GM12878 (cell line): ENCODE measurements around the gene FAM177B. TPM values are rescaled to one million over a fixed set of nuclear protein-coding genes. Genes with fewer than 3 reads are reported as not detected.

ENCODE experiments used
- BCL11A ChIP-seq: IDR thresholded peaks from 2 replicates; pipeline ENCODE4 v1.6.1; 2011; ENCODE audit warnings: low read depth, low read length
- E2F4 ChIP-seq: IDR thresholded peaks from 2 replicates; pipeline ENCODE4 v1.6.1; 2012; ENCODE audit warnings: low read depth, low read length, improper control_type of control experiment
- EED ChIP-seq: sonication (generic); IDR thresholded peaks from 2 replicates; pipeline ENCODE4 v1.6.1; 2016; ENCODE audit warnings: antibody characterized with exemption, low read depth
- ELK1 ChIP-seq: IDR thresholded peaks from 2 replicates; pipeline ENCODE4 v1.6.1; 2012; ENCODE audit warnings: low read depth, low read length, improper control_type of control experiment
- ESRRA ChIP-seq: IDR thresholded peaks from 2 replicates; pipeline ENCODE4 v1.6.1; 2012; ENCODE audit warnings: mild to moderate bottlenecking, low read length, improper control_type of control experiment
- HDGF ChIP-seq: fragments of 450-650 bp; IDR thresholded peaks from 2 replicates; pipeline ENCODE4 v1.6.1; 2016; ENCODE audit warnings: antibody characterized with exemption
- IRF5 ChIP-seq: fragments of 450-650 bp; IDR thresholded peaks from 2 replicates; pipeline ENCODE4 v1.6.1; 2017; ENCODE audit warnings: borderline replicate concordance
- JUNB ChIP-seq: IDR thresholded peaks from 2 replicates; pipeline ENCODE4 v1.6.1; 2016; ENCODE audit warnings: antibody characterized with exemption, mild to moderate bottlenecking
- JUND ChIP-seq: IDR thresholded peaks from 2 replicates; pipeline ENCODE4 v1.6.1; 2012; ENCODE audit warnings: low read depth, mild to moderate bottlenecking, low read length, improper control_type of control experiment, moderate library complexity
- POLR2AphosphoS2 ChIP-seq: IDR thresholded peaks from 2 replicates; pipeline ENCODE4 v1.6.1; 2011; ENCODE audit warnings: low read depth, mild to moderate bottlenecking, low read length, improper control_type of control experiment, moderate library complexity
- RAD51 ChIP-seq: fragments of 450-650 bp; IDR thresholded peaks from 2 replicates; pipeline ENCODE4 v1.6.1; 2016; ENCODE audit warnings: moderate library complexity, mild to moderate bottlenecking, inconsistent platforms
- RELA ChIP-seq: fragments of 450-650 bp; IDR thresholded peaks from 2 replicates; pipeline ENCODE4 v1.8.0; 2014; ENCODE audit warnings: borderline replicate concordance; ENCODE audit not compliant: partially characterized antibody
- SKIL ChIP-seq: fragments of 450-650 bp; IDR thresholded peaks from 2 replicates; pipeline ENCODE4 v1.6.1; 2017; ENCODE audit warnings: mild to moderate bottlenecking, low read depth, inconsistent platforms; ENCODE audit not compliant: poor library complexity, severe bottlenecking
- TBL1XR1 ChIP-seq: IDR thresholded peaks from 2 replicates; pipeline ENCODE4 v1.6.1; 2012; ENCODE audit warnings: low read depth, low read length, improper control_type of control experiment
- ZSCAN29 ChIP-seq: fragments of 450-650 bp; IDR thresholded peaks from 2 replicates; pipeline ENCODE4 v1.6.1; 2017; ENCODE audit warnings: mild to moderate bottlenecking, moderate library complexity
- polyA plus RNA-seq, 11 experiments: library from polyadenylated mRNA; depleted of rRNA in 4 of 11; unstranded in 6 of 11; stranded (reverse) in 5 of 11; fragments of >200 nt; fragmentation: Nextera tagmentation in 4 of 11; fragmentation: Illumina TruSeq in 1 of 11; extraction: Ambion mirVana in 4 of 11; extraction: Trizol in 1 of 11; gene quantifications; 1 replicate in 1 of 11; 2 replicates in 10 of 11; pipeline versions ENCODE4 v1.2.1 to v1.2.3, GENCODE V29; 2011 to 2016; ENCODE audit warnings: inconsistent platforms in 2 of 11, missing spikeins in 2 of 11, low read depth in 1 of 11
- total RNA-seq, 4 experiments: library from RNA; depleted of rRNA in 3 of 4; stranded (reverse); fragments of >200 nt in 3 of 4; fragmentation: Illumina TruSeq in 1 of 4; extraction: Trizol in 1 of 4; gene quantifications; 2 replicates each; pipeline versions ENCODE4 v1.2.1 to v1.2.3, GENCODE V29; 2013 to 2021
- TF ChIP-seq, protein P1 (sequence below): fragments of 450-650 bp; conservative IDR thresholded peaks from 2 replicates; pipeline ENCODE4 v1.6.1; 2017; ENCODE audit warnings: mild to moderate bottlenecking, moderate library complexity
- TF ChIP-seq, protein P2 (sequence below): fragments of 450-650 bp; formaldehyde crosslinking; IDR thresholded peaks from 2 replicates; pipeline ENCODE4 v1.5.0; 2022; ENCODE audit warnings: mild to moderate bottlenecking, missing genetic modification characterization

The FAM177B gene
- total and polyA plus RNA-seq, 10 of the 15 experiments (the other 5 are each of a cell fraction or from before 2014, with no cell fraction given), result 0.06 TPM; not detected in 9

DNA sequence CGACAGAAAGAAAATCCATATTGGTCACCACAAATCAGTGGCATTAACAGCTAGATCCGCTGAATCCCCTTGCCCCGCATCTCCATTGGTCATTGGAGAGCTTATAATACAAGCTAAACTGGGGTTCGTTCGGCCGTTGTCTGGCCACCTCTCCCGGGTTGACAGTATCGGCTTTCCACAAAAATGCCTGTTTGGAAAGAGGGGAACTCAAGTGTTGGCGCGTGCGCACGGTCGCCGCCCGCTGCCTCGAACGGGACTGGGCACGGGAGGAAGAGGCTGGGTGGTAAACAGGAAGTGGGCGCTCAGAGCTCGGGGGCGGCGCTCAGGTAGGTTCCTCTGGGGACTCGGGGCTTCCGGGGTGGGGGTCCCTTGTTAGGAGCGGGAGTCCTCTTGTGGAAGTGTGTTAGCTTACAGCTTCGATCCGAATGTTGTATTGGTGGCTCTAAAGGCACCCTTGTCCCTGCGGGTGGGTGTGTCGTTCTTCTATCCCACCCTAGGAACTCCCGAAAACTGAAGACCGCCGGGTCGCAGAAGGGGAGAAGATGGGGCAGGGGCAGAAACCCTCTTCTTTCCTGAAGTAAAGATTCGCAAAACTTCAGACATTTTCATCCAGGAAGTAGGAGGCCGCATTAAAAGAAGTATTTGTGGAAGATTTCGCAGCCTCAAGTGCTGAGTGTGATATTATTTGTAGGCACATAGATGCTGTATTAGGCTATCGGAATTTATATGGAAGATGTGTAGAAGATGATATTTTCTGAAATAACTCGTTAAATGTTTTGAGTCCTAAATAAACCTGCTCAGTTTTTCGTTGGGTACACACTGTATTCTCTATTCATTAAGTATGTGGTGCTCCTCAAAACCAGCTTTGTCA, 23.7 kb upstream of the FAM177B start (continued):
- TF ChIP-seq RELA, result peak; percentile 31
- no peak for TF ChIP-seq TBL1XR1
- TF ChIP-seq ELK1, result peak; percentile 76
- TF ChIP-seq, protein P1, sequence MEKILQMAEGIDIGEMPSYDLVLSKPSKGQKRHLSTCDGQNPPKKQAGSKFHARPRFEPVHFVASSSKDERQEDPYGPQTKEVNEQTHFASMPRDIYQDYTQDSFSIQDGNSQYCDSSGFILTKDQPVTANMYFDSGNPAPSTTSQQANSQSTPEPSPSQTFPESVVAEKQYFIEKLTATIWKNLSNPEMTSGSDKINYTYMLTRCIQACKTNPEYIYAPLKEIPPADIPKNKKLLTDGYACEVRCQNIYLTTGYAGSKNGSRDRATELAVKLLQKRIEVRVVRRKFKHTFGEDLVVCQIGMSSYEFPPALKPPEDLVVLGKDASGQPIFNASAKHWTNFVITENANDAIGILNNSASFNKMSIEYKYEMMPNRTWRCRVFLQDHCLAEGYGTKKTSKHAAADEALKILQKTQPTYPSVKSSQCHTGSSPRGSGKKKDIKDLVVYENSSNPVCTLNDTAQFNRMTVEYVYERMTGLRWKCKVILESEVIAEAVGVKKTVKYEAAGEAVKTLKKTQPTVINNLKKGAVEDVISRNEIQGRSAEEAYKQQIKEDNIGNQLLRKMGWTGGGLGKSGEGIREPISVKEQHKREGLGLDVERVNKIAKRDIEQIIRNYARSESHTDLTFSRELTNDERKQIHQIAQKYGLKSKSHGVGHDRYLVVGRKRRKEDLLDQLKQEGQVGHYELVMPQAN, result no peak
- TF ChIP-seq ESRRA, result no peak
- no peak for TF ChIP-seq HDGF
- no peak for TF ChIP-seq E2F4
- no peak for TF ChIP-seq EED
- no peak for TF ChIP-seq JUND
- TF ChIP-seq, protein P2, sequence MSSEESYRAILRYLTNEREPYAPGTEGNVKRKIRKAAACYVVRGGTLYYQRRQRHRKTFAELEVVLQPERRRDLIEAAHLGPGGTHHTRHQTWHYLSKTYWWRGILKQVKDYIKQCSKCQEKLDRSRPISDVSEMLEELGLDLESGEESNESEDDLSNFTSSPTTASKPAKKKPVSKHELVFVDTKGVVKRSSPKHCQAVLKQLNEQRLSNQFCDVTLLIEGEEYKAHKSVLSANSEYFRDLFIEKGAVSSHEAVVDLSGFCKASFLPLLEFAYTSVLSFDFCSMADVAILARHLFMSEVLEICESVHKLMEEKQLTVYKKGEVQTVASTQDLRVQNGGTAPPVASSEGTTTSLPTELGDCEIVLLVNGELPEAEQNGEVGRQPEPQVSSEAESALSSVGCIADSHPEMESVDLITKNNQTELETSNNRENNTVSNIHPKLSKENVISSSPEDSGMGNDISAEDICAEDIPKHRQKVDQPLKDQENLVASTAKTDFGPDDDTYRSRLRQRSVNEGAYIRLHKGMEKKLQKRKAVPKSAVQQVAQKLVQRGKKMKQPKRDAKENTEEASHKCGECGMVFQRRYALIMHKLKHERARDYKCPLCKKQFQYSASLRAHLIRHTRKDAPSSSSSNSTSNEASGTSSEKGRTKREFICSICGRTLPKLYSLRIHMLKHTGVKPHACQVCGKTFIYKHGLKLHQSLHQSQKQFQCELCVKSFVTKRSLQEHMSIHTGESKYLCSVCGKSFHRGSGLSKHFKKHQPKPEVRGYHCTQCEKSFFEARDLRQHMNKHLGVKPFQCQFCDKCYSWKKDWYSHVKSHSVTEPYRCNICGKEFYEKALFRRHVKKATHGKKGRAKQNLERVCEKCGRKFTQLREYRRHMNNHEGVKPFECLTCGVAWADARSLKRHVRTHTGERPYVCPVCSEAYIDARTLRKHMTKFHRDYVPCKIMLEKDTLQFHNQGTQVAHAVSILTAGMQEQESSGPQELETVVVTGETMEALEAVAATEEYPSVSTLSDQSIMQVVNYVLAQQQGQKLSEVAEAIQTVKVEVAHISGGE (CRISPR knock-in tag), result no peak
- TF ChIP-seq JUNB, result no peak
- no peak for TF ChIP-seq RAD51
- no peak for TF ChIP-seq BCL11A
- peak; percentile 75 for TF ChIP-seq POLR2AphosphoS2
- no peak for TF ChIP-seq ZSCAN29
- no peak for TF ChIP-seq SKIL
- no peak for TF ChIP-seq IRF5
